Mesenteric fat pad (tissue), 1 donor: Measurements from ENCODE around the gene ANGPT4. TPM values are rescaled to one million over a fixed set of nuclear protein-coding genes. Genes with fewer than 3 reads are reported as not detected.
"Not testable (repeated sequence)": the region's sequence is repeated elsewhere in the genome, so short reads cannot be mapped to it uniquely, and the experiment has no call there.

ENCODE experiments used
- DNase-seq: peaks from one replicate; pipeline ENCODE4 v3.0.0-alpha.2; 2020; ENCODE audit warnings: low spot score
- total RNA-seq: library from RNA; stranded (reverse); fragmentation: NEBNext Ultra II Directional; extraction: Animal tissue kit (Norgen Biotek cat#: 25700); gene quantifications from one replicate; pipeline ENCODE4 v1.2.1, GENCODE V29; 2021
- donor health status: DM: yes; HTN: yes; CAD: no.

ANGPT4 gene
- total RNA-seq, 1 donor from 2014 or later, result 0.42 TPM

GRCh38 chr20:909641-910040 is 6.5 kb downstream of the ANGPT4 start:
- peak; percentile 51 for DNase-seq

GRCh38 chr20:906703-907270 is 9.3 kb downstream of the ANGPT4 start:
- DNase-seq, result peak; percentile 88

DNA sequence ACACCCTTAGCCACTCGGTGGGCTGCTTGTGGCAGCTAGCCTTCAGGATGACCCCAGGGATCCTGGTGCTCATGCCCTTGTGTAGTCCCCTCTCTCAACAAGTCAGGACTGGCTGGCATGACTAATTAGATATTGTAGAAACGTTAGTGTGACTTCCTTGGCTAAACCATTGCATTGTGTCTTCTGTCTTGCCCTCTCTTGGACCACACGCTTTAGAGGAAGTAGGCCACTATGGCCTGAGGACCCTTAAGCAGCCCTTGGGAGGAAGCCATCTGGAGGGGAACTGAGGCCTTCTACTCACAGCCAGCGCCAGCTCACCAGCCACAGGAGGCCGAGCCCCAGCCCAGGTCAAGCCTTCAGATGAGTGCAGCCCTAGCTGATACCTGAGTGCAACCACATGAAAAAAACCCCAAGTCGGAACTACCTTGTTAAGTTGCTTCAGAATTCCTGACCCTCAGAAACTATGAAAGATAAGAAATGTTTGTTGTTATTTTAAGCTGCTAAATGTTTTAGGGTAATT is 10.1 kb downstream of the ANGPT4 start:
- DNase-seq, result no peak

DNA sequence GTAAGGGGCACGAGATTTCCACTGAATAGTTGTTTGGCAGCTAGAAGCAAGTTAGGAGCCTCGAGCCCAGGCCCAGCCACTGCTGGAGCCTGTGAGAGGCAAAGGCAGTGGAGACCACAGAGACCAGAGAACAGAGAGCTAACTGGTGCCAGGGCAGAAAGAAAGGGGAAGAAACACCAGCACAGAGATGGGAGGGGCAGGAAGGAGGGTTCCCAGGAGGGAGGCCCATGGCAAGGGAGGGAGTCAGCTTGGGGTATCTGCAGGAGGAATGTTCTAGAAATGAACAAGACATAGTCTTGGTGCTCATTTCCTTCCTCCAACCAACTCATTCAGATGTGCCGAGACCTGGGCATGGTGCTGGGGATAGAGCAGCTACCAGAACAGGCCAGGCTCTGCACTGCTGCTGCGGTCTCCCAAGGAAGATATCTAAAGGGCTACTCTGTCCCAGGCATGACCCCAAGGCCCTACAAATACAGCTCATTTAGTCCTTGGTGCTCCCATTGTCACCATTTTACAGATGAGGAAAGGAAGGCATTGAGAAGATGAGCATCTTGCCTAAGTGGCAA is 10.7 kb downstream of the ANGPT4 start:
- DNase-seq, result peak; percentile 67

GRCh38 chr20:904039-904545 is 12.0 kb downstream of the ANGPT4 start:
- peak; percentile 3 for DNase-seq

- DNase-seq, result not testable (repeated sequence)
These were observed 18.7 kb downstream of the ANGPT4 start for GRCh38 chr20:897436-897835.

GRCh38 chr20:896501-897025 is 19.6 kb downstream of the ANGPT4 start:
- DNase-seq, result no peak

DNA sequence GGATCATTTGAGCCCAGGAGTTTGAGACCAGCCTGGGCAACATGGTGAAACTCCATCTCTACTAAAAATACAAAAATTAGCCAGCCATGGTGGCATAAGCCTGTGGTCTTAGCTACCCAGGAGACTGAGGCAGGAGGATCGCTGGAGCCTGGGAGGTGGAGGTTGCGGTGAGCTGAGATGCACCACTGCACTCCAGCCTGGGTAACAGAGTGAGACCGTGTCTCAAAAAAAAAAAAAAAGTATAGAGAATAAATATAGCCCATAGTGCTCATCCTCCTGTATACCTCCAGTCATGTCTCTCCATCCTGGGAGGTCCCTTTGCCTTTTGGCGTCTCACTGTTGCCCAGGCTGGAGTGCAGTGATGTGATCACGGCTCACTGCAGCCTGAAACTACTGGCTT is 23.8 kb downstream of the ANGPT4 start:
- DNase-seq, result not testable (repeated sequence)

DNA sequence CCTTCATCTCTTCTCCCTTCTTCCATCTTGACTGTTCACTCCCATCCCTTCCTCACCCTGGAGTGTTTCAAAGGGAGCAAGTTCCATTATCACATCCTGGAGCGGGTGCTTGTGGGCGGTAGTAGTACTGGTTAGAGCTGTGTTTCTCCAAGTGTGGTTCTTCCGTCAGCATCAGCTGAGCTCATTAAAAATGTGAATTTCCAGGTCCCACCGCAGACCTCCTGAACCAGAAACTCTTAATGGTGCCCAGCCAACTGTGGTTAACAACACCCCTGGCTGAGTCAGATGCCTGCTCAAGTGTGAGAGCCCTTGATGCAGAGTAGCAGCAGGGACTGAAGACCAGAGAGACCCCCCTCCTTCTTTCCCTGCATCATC is 24.4 kb downstream of the ANGPT4 start:
- DNase-seq, result no peak

GRCh38 chr20:891058-891705 is 25.0 kb downstream of the ANGPT4 start:
- no peak for DNase-seq

DNA sequence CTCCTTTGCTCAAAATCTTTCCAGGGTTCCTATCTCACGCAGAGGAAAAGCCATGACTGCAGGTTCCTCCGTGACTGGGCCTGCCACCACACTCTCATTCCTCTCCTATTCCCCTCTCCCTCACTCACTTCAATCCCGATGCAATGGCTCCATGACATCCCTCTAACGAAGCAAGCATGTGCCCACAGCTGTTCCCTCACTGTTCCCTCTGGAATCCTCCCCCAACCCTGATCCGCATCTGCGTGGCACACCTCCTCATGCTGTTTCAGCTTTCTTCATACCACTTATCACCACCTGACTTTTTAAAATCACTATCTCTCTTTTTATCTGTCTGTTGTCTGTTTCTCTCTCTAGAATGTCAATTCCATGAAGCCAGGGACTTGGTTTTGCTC is 25.5 kb downstream of the ANGPT4 start:
- DNase-seq, result no peak

GRCh38 chr20:889932-890463 is 26.1 kb downstream of the ANGPT4 start:
- no peak for DNase-seq

- no peak for DNase-seq
These were observed 27.0 kb downstream of the ANGPT4 start for GRCh38 chr20:889106-889505.

GRCh38 chr20:888057-888456 is 28.1 kb downstream of the ANGPT4 start:
- no peak for DNase-seq

- DNase-seq, result no peak
These were observed 29.0 kb downstream of the ANGPT4 start for GRCh38 chr20:887137-887536.

DNA sequence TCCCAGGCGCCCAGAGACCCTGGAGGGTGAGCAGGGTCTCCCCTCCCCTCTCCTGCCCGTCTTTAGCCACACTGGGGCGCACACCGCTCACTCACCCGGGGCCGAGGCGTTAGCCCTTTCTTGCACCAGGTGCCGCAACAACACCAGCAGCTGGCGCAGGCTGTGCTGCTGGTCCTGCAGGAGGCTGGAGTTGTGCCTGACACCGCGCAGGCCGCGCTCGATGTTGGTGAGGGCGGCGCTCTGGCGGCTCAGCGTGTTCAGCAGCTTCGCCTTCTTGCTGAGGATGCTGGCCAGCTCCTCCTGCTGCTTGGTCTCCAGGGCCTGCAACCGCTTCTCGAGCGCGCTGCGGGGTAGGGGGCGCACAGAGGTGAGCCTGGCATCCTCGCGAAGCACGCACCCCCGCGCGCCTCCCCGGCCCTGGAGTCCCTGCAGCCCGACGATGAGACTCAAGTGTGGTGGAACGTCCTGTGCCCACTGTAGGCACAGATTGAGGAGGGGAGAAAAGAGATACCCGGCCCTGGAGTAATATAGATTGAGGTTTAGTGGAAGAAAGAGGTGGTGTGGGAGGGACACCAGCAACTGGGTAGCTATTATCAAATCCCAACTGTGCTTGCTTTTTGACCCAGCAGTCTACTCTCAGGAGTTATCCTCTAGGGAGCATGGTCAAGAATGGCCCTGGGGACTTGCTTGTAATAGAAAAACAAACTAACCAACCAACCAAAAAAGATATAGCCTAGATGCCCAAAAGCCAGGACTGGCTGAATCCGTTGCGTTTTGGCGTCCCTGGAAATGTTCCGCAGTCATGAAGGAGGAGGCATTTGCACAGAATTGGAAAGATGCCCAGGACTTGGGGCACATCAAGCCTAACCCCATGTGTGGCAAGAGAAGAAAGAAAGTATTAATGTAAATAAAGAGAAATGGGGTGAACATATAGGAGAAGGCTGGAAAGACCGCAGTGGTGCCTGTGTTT is 30.9 kb downstream of the ANGPT4 start:
- no peak for DNase-seq

DNA sequence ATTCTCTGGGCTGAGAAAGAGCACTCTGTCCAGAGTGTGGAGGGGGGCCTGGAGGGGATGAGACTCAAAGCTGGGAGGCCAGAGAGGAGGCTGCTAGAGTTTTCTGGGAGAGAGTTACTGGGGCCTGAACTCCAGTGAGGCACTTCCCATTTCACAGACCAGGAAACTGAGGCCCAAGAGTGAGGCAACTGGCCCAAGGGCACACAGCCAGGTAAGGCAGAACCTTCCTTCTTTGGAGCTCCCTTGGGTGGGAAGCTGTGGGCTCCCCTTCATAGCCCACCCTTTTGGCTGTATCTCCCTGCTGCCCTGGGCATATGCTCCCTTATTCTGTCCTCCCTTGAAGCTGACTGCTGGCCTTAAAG is 34.4 kb downstream of the ANGPT4 start:
- DNase-seq, result no peak

DNA sequence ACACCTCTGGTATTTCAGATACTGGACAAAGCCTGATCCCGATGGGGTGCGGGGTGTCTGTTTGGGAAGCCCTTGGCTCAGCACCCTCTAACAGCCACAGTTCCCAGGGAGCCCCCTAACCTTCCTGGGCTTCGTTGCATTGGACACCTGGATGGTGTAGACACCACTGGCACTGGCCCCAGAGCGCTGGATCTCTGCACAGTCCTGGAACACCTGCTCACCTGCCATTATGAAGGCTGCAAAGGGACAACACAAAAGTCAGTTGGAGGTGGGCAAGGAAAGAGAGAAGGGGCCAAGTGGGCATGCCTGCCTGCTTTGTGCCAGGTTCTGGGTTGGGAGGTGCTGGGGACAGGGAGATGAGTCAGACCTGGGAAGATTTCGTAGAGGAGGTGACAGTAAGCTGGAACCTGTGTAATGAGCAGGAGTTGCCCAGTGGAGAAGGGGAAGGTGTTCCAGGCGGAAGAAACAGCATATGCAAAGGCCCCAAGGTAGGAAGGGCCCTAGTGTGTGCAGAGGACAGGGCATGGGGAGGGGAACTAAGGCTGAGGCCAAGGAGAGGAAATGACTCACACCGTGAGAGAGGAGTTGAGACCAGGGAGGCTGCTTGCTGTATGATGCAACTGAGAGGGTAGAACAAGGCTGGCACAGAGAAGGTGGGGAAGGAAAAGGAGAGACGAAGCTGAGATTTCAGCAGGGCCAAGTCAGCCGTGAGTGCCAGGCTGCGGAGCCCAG is 34.9 kb downstream of the ANGPT4 start:
- no peak for DNase-seq

DNA sequence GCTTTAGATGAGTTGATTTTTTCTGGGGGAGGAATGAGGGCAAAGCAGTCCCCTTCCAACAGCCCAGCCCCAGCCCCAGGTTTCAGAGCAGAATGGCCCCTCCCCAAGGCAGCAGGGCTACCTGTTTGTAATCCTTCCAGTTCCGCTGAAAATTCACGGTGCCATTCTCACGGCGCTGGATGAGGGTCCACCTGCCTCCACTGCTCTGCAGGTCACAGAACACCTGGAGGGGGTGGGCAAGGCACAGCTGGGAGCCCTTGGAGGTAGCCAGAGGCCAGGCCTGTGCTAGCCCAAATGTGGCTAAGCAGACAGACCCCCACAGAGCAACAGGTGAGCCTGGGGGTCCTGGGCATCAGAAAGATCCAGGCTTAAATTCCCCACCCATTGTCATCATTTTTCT is 36.5 kb downstream of the ANGPT4 start:
- no peak for DNase-seq
